SK-N-SH treated with all-trans-retinoic acid at 6 μM for 48 hours (cell line): ENCODE data around the gene S100A5.

Experiments used
- ARNTL ChIP-seq: fragments of 450-650 bp; formaldehyde crosslinking; IDR thresholded peaks from 2 replicates; pipeline ENCODE4 v1.5.0; 2020; ENCODE audit warnings: low read depth, mild to moderate bottlenecking, moderate library complexity, borderline replicate concordance
- BACH2 ChIP-seq: fragments of 250-450 bp; sonication (Bioruptor Pico); IDR thresholded peaks from 2 replicates; pipeline ENCODE4 v1.9.0; 2021; ENCODE audit warnings: mild to moderate bottlenecking, borderline replicate concordance
- CREB5 ChIP-seq: fragments of 250-450 bp; sonication (Bioruptor Pico); IDR thresholded peaks from 2 replicates; pipeline ENCODE4 v1.5.1; 2020; ENCODE audit warnings: low read depth, mild to moderate bottlenecking, moderate library complexity
- CSRNP3 ChIP-seq: fragments of 250-450 bp; sonication (Bioruptor Pico); IDR thresholded peaks from 2 replicates; pipeline ENCODE4 v1.5.1; 2021; ENCODE audit warnings: mild to moderate bottlenecking, moderate library complexity
- ESRRG ChIP-seq: fragments of 250-450 bp; sonication (Bioruptor Pico); IDR thresholded peaks from 2 replicates; pipeline ENCODE4 v1.6.1; 2021; ENCODE audit warnings: mild to moderate bottlenecking
- PATZ1 ChIP-seq: fragments of 250-450 bp; sonication (Bioruptor Pico); IDR thresholded peaks from 2 replicates; pipeline ENCODE4 v1.8.0; 2020; ENCODE audit warnings: mild to moderate bottlenecking, moderate library complexity, borderline replicate concordance
- PPARA ChIP-seq: fragments of 250-450 bp; sonication (Bioruptor Pico); IDR thresholded peaks from 2 replicates; pipeline ENCODE4 v1.5.0; 2020; ENCODE audit warnings: mild to moderate bottlenecking, borderline replicate concordance
- RARB ChIP-seq: fragments of 250-450 bp; sonication (Bioruptor Pico); IDR thresholded peaks from 2 replicates; pipeline ENCODE4 v1.8.0; 2021; ENCODE audit warnings: mild to moderate bottlenecking, moderate library complexity
- SNAI2 ChIP-seq: fragments of 250-450 bp; sonication (Bioruptor Pico); IDR thresholded peaks from 2 replicates; pipeline ENCODE4 v1.5.0; 2020; ENCODE audit warnings: mild to moderate bottlenecking, moderate library complexity
- ZC3H10 ChIP-seq: fragments of 250-450 bp; sonication (Bioruptor Pico); IDR thresholded peaks from 2 replicates; pipeline ENCODE4 v1.5.1; 2021; ENCODE audit warnings: mild to moderate bottlenecking, moderate library complexity
- ZFP30 ChIP-seq: fragments of 450-650 bp; formaldehyde crosslinking; IDR thresholded peaks from 2 replicates; pipeline ENCODE4 v1.5.0; 2022; ENCODE audit warnings: mild to moderate bottlenecking, moderate library complexity
- ZNF565 ChIP-seq: fragments of 450-650 bp; formaldehyde crosslinking; conservative IDR thresholded peaks from 2 replicates; pipeline ENCODE4 v1.5.0; 2020; ENCODE audit warnings: low read depth, mild to moderate bottlenecking, moderate library complexity

GRCh38 chr1:153537376-153537730 is 3.4 kb downstream of the S100A5 start:
- no peak for TF ChIP-seq SNAI2 (CRISPR knock-in tag)
- no peak for TF ChIP-seq CSRNP3 (CRISPR knock-in tag)
- TF ChIP-seq BACH2 (CRISPR knock-in tag) = no peak
- TF ChIP-seq ZC3H10 = no peak
- TF ChIP-seq ARNTL = no peak
- TF ChIP-seq PPARA (CRISPR knock-in tag) = no peak
- no peak for TF ChIP-seq PATZ1 (CRISPR knock-in tag)
- TF ChIP-seq ZNF565 (CRISPR knock-in tag) = no peak
- TF ChIP-seq ESRRG (CRISPR knock-in tag) = no peak
- no peak for TF ChIP-seq ZFP30 (CRISPR knock-in tag)
- TF ChIP-seq RARB (CRISPR knock-in tag) = no peak
- TF ChIP-seq CREB5 (CRISPR knock-in tag) = no peak
